HCEC 1CT (cell line): ENCODE measurements around the gene P2RX1.
A peak's percentile ranks its signal among the peaks of the same experiment; 100 is the strongest.

Source experiments
- DNase-seq: peaks from one replicate; pipeline ENCODE4 v3.0.0-alpha.2; 2017

Gene P2RX1

GRCh38 chr17:3915995-3916696 is at the start of gene P2RX1:
Gene P2RX1 (minus strand): TSS chr17:3916465. CDS start chr17:3916225, 240 bp downstream.
- DNase-seq = no peak

- peak; percentile 34 for DNase-seq
Measured at GRCh38 chr17:3965118-3965800, 49.0 kb upstream of the P2RX1 start.

- DNase-seq = no peak
Measured at GRCh38 chr17:3964203-3965117, 48.2 kb upstream of the P2RX1 start, which contains the start of gene ATP2A3. Gene ATP2A3 (minus strand): TSS chr17:3964437. CDS start chr17:3964291, 146 bp downstream.

DNA sequence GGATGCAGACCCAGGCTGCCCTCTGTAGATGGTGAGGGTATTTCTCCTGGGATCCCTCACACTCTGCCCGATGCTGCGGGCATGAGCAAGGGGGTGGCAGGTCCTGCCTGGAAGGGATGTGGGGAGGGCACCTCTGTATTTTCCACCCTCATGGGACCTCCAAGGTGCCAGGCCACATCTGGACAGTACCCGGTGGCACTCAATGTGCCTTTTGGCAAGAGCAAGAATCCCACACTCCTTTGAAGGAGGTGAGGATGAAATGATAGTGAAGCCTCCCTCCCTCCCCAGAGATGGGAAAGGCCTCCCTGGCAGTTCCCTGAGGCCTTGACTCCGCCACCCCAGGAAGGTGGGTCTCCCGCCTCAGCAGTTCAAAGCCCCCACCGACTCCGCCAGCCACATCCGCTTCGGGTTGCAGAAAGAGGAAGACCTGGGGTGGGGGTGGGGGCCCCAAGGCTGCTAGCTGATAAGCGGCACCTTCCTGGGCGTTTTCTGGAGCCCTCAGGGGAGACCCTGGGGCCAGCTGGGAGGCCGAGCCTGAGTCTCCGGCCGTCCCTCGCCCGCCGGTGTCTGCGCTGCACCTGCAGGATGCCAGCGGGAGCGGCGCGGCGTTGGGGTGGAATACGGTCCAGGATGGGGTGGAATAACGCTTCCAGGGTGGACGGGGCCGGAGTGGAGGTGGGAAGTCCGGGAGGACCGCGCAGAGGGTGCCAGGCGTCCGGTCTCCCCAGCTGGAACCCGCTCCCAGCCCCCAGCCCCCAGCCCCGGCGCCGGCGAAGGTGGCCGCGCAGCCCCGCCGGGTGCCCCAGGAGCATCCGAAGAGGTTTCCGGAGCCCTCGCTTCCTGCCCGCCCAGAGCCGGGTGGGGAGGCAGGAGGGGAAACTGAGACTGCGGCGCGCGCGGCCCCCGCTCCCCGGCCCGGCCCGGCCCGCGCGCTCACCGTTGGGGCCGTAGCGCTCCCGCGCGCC is 47.3 kb upstream of the P2RX1 start:
- no peak for DNase-seq

DNA sequence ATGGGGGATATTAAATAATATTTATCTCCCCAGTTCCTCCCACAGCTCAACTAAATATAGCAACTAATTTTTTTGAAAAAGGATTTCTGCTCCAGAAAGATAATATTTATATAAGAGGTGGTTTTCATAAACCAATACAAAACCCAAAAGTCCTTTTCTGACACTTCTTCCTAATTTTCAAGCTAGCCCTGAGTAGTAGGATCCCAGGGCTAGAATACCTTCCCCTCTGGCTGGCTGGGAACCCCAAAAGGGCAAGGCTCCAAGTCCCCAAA is 46.6 kb upstream of the P2RX1 start:
- no peak for DNase-seq

DNA sequence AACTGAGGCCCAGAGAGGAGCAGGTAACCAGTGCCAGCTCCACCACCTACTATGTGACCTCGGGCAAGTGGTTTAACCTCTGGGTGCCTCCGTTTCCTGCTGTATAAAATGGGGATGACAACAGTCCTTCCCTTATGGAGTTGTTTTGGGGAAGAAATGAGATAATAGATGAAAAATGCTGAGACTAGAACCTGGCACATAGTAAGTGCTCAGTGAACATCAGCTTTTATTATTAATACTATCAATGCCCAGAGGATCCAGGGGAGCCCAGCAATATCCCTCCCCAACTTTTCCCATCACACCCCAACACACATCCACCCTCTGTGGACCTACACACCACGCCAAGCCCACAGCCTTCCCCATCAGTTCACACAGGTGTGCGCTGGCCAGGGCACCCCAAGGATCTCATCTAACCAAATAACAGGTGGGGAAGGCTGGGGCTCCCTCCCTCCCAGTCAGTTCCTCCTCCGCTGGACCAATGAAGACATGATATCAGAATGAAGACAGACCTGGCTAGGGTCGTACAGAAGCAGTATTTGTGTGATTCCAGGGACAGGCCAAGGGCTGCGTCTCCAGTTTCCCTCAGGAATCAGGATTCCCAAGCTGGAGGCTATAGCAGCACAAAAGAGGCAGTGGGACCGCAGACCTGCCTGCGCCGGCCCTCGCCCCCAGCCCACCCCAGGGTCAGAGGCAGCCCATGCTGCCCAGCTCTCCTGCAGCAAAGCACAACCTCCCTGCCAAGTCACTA is 46.1 kb upstream of the P2RX1 start:
- no peak for DNase-seq

DNA sequence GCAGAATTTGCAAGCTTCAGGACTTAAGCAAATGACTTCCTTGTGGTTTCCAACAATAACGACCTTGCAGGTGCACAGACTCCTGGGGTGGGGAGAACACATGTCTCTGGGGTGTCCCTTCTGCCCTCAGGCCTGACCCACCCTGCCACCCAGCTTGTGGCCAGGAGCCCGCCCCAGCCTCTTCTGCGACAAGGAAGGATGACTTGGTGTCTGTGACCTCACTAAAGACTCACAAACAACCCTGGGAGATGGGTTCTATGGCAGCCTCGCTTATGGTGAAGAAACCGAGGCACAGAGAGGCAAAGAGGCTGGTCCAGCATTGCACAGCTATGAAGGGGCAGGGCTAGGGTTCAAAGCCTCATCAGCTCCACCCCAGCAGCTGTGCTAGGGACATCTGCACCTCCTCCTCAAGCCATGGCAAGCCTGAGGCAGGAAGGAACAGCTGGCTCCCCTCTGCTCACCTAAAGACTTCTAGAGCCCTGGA is 45.3 kb upstream of the P2RX1 start:
- DNase-seq = no peak

GRCh38 chr17:3960764-3961163 is 44.5 kb upstream of the P2RX1 start:
- DNase-seq = no peak

DNA sequence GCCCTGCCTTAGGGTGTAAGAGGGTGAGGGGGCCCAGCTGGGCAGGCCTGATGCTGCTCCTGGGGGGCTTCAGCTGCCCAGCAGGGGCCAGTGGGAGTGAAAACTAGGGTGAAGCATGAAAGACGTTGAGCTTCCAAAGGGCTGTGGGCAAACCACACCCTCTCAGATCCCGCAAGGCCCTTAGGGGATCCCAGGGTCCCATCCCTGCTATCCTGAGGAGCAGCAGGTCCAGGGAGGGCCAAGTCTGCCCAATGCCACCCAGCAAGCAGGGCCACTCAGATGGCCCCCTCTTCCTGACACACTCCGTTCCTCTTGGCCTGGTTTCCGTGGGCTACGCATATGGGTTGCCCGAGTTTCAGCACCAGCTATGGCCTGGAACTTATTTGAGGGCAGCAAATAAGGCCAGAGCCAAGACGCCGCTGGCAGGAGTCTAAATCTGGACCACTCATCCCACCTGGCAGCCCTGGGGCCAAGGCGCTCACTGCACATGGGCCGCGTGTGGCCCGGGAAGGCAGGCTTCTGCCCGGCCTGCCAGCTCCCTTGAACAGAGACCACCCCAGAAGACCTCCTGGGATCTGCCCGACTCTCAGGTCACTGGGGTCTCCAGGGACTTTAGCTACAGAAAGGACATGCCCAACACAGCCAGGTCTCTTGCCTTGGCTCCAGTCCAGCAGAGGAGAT is 43.8 kb upstream of the P2RX1 start:
- DNase-seq = no peak

GRCh38 chr17:3959295-3959899 is 43.1 kb upstream of the P2RX1 start:
- DNase-seq = peak; percentile 42

- no peak for DNase-seq
Measured at GRCh38 chr17:3957735-3958599, 41.7 kb upstream of the P2RX1 start.

GRCh38 chr17:3956983-3957382 is 40.7 kb upstream of the P2RX1 start:
- no peak for DNase-seq

DNA sequence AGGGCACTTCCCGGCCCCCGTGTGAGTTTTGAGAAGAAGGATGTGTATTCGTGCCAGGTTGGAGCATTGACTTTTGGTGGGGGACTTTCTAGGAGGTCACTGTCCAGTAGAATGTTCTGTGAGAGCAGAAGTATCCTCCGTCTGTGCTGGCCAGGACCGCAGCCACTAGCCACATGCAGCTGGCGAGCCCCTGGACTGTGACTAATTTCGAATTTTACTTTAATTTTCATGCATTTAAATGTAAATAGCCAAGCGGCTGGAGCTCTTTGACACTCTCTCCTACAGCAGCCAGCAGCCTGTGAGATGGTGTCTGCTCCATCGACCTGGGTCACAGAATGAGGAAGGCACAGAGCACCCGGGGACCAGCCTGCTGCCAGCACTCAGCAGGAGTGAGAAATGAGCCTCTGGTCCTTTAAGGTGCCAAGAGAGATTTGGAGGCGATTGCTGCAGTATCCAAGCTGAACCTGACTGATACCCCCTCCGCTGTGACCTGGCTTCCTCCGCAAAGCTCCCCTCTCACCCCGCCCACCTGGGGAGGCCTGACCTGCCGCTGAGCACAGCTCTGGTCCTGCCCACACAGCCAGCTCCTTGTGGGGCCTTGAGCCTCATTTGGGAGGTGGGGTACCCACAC is 40.2 kb upstream of the P2RX1 start:
- no peak for DNase-seq

DNA sequence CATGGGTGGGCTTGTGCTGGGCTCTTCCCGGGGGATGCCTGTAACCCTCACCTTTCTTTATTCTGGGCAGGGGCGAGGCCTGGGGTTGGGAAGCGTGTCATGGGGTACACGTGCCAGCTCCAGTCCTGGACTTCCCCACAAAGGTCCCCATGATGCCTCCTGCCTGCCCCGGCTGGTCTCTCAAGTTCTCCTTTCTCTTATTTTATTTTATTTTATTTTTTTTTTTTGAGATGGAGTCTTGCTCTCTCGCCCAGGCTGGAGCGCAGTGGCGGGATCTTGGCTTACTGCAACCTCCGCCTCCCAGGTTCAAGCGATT is 39.4 kb upstream of the P2RX1 start:
- no peak for DNase-seq

DNA sequence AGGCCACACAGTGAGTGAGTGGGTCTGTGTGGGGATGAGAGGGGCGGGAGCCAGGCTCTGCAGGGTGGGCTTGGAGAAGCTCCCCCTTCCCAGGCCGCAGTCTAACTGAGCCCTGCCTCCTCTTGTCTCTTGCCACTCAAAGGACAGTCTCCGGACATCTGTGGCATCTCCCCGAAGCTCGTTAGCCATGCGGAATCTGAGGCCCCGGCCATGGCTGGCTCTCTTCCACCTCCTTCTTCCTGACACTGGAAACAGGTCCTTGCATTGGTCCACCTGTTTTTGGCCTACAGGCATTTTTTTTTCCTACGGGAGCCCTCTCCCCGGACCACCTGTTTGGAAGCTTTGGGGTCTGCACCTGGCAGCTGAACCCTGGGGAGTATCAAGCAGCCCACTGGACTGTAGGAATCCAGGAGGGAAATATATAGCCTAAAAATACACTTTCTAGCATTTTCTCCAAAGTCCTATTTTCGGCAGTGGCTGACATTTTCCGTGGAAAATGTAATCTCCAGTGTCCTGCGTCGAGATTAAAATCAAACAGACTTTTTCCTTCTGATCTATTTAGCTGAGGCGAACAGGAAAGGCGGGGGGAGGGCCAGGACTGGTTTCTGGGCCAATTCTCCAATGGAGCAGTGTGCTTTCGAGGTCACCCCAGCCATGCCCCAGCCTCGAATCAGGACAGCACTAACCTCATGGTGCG is 38.9 kb upstream of the P2RX1 start:
- no peak for DNase-seq

- DNase-seq = no peak
Measured at GRCh38 chr17:3954086-3954485, 37.8 kb upstream of the P2RX1 start.

- DNase-seq = no peak
Measured at GRCh38 chr17:3953542-3953941, 37.3 kb upstream of the P2RX1 start.

- DNase-seq = no peak
Measured at GRCh38 chr17:3952186-3952585, 35.9 kb upstream of the P2RX1 start.

DNA sequence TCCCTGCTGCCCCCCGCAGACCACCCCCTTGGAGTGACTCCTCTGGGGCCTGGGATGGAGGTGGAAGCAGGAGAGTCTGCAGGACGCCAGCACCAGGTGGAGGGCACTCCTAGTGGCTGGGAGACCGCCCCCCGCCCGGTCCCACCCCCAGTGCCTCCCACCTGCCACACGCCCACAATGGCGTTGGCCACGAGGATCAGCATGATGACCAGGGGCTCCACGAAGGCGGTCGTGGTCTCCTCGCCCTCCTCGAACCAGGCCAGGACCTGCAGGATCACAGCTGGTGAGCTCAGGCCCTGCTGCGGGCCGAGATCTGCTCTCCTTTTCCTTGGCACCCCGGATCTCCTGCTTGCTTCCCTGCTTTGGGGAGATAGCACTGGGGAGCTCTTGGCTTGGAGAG is 35.2 kb upstream of the P2RX1 start:
- no peak for DNase-seq
